H9 (cell line): ENCODE measurements around the gene MBP. TPM values are rescaled to one million over a fixed set of nuclear protein-coding genes. Genes with fewer than 3 reads are reported as not detected.

ENCODE experiments used
- DNase-seq: peaks from one replicate; pipeline ENCODE4 v3.0.0-alpha.2; 2017
- H2AFZ ChIP-seq: one replicate; pipeline ENCODE4 v1.6.1; 2013; ENCODE audit warnings: mild to moderate bottlenecking, low read length, control low read depth, moderate library complexity
- H2AK5ac ChIP-seq: 2 replicates; pipeline ENCODE4 v1.6.1; 2013; ENCODE audit warnings: low read length, control low read depth, mixed read lengths; ENCODE audit not compliant: insufficient read length
- H2BK120ac ChIP-seq: one replicate; pipeline ENCODE4 v1.6.1; 2013; ENCODE audit warnings: low read depth, mild to moderate bottlenecking, low read length, control low read depth, inconsistent platforms; ENCODE audit not compliant: poor library complexity, severe bottlenecking
- H2BK12ac ChIP-seq: 2 replicates; pipeline ENCODE4 v1.6.1; 2013; ENCODE audit warnings: low read length, control low read depth, mixed read lengths, low read depth; ENCODE audit not compliant: insufficient read length
- H2BK15ac ChIP-seq: 2 replicates; pipeline ENCODE4 v1.6.1; 2013; ENCODE audit warnings: low read depth, low read length, control low read depth
- H2BK20ac ChIP-seq: one replicate; pipeline ENCODE4 v1.6.1; 2013; ENCODE audit warnings: low read depth, mild to moderate bottlenecking, low read length, control low read depth, inconsistent platforms; ENCODE audit not compliant: poor library complexity, severe bottlenecking
- H2BK5ac ChIP-seq: 2 replicates; pipeline ENCODE4 v1.6.1; 2013; ENCODE audit warnings: low read length, control low read depth, mixed read lengths; ENCODE audit not compliant: insufficient read length
- H3K14ac ChIP-seq: 2 replicates; pipeline ENCODE4 v1.6.1; 2013; ENCODE audit warnings: low read length, control low read depth; ENCODE audit not compliant: insufficient read depth
- H3K18ac ChIP-seq: 2 replicates; pipeline ENCODE4 v1.6.1; 2013; ENCODE audit warnings: low read depth, mild to moderate bottlenecking, mixed read lengths, low read length, control low read depth; ENCODE audit not compliant: insufficient read length
- H3K23ac ChIP-seq: 2 replicates; pipeline ENCODE4 v1.6.1; 2013; ENCODE audit warnings: low read length, control low read depth, mixed read lengths, low read depth; ENCODE audit not compliant: insufficient read length
- H3K23me2 ChIP-seq: 2 replicates; pipeline ENCODE4 v1.6.1; 2013; ENCODE audit warnings: low read depth, mild to moderate bottlenecking, mixed read lengths, low read length, control low read depth; ENCODE audit not compliant: insufficient read length, poor library complexity, severe bottlenecking
- H3K27ac ChIP-seq: 2 replicates; pipeline ENCODE4 v1.5.1; 2013; ENCODE audit warnings: low read length, control low read depth, mixed read lengths, low read depth; ENCODE audit not compliant: insufficient read length
- H3K27me3 ChIP-seq: 2 replicates; pipeline ENCODE4 v1.6.1; 2013; ENCODE audit warnings: low read length, control low read depth, inconsistent platforms; ENCODE audit not compliant: insufficient read depth
- H3K4ac ChIP-seq: 2 replicates; pipeline ENCODE4 v1.6.1; 2013; ENCODE audit warnings: low read depth, mild to moderate bottlenecking, control low read depth, inconsistent platforms, low read length, moderate library complexity
- H3K4me1 ChIP-seq: 2 replicates; pipeline ENCODE4 v1.6.1; 2013; ENCODE audit warnings: low read length, control low read depth, inconsistent platforms; ENCODE audit not compliant: insufficient read depth
- H3K4me2 ChIP-seq: 2 replicates; pipeline ENCODE4 v1.6.1; 2013; ENCODE audit warnings: low read length, control low read depth, mixed read lengths; ENCODE audit not compliant: insufficient read length, insufficient read depth
- H3K56ac ChIP-seq: 2 replicates; pipeline ENCODE4 v1.6.1; 2013; ENCODE audit warnings: low read depth, mild to moderate bottlenecking, mixed read lengths, low read length, control low read depth; ENCODE audit not compliant: insufficient read length
- H3K79me1 ChIP-seq: 2 replicates; pipeline ENCODE4 v1.6.1; 2013; ENCODE audit warnings: low read depth, mild to moderate bottlenecking, moderate library complexity, low read length, control low read depth, inconsistent platforms; ENCODE audit not compliant: insufficient read depth, poor library complexity, severe bottlenecking
- H3K79me2 ChIP-seq: 2 replicates; pipeline ENCODE4 v1.6.1; 2013; ENCODE audit warnings: low read length, control low read depth, inconsistent platforms; ENCODE audit not compliant: insufficient read depth
- H3K9ac ChIP-seq: 2 replicates; pipeline ENCODE4 v1.6.1; 2013; ENCODE audit warnings: low read length, control low read depth, mixed read lengths; ENCODE audit not compliant: insufficient read length; ENCODE audit errors: extremely low read depth
- H3K9me3 ChIP-seq: one replicate; pipeline ENCODE4 v1.6.1; 2013; ENCODE audit warnings: low read depth, low read length, inconsistent platforms; ENCODE audit not compliant: control insufficient read depth
- H3T11ph ChIP-seq: one replicate; pipeline ENCODE4 v1.6.1; 2013; ENCODE audit warnings: mild to moderate bottlenecking, low read length, control low read depth, inconsistent platforms
- H4K20me1 ChIP-seq: one replicate; pipeline ENCODE4 v1.6.1; 2013; ENCODE audit not compliant: control insufficient read depth, insufficient read length, insufficient read depth
- H4K5ac ChIP-seq: 2 replicates; pipeline ENCODE4 v1.6.1; 2013; ENCODE audit warnings: low read depth, mild to moderate bottlenecking, mixed read lengths, low read length, control low read depth; ENCODE audit not compliant: insufficient read length
- H4K8ac ChIP-seq: replicated peaks from 2 replicates; pipeline ENCODE4 v1.6.1; 2013; ENCODE audit warnings: low read length, control low read depth, mixed read lengths, low read depth; ENCODE audit not compliant: insufficient read length
- H4K91ac ChIP-seq: 2 replicates; pipeline ENCODE4 v1.6.1; 2013; ENCODE audit warnings: low read depth, mild to moderate bottlenecking, moderate library complexity, mixed read lengths, low read length, control low read depth; ENCODE audit not compliant: insufficient read length
- H3K27ac Mint-ChIP-seq, 3 experiments: 2 replicates in 2 of 3; 3 replicates in 1 of 3; pipeline ENCODE4 v1.8.0; 2020 to 2021; ENCODE audit warnings: mixed read lengths in 3 of 3, mild to moderate bottlenecking in 1 of 3, moderate library complexity in 1 of 3
- H3K27me3 Mint-ChIP-seq: 2 replicates; pipeline ENCODE4 v1.8.0; 2021; ENCODE audit warnings: low read depth, mild to moderate bottlenecking, moderate library complexity, mixed read lengths
- H3K36me3 Mint-ChIP-seq, 3 experiments: 2 replicates in 2 of 3; 3 replicates in 1 of 3; pipeline ENCODE4 v1.8.0; 2020 to 2021; ENCODE audit warnings: low read depth in 3 of 3, mixed read lengths in 3 of 3; ENCODE audit not compliant: insufficient read depth in 1 of 3
- H3K4me1 Mint-ChIP-seq, 2 experiments: 2 replicates each; pipeline ENCODE4 v1.8.0; 2020; ENCODE audit warnings: mixed read lengths in 2 of 2
- H3K4me3 Mint-ChIP-seq, 2 experiments: 2 replicates in 1 of 2; 3 replicates in 1 of 2; pipeline ENCODE4 v1.8.0; 2020 to 2021; ENCODE audit warnings: mild to moderate bottlenecking in 2 of 2, mixed read lengths in 2 of 2, moderate library complexity in 1 of 2
- H3K9me3 Mint-ChIP-seq, 2 experiments: 2 replicates in 1 of 2; 3 replicates in 1 of 2; pipeline ENCODE4 v1.8.0; 2020; ENCODE audit warnings: mild to moderate bottlenecking in 2 of 2, mixed read lengths in 2 of 2, moderate library complexity in 1 of 2
- WGBS: extraction: QIAGEN DNeasy Blood & Tissue Kit; methylation state at CpG from one replicate; pipeline ENCODE4 v1.1.7; 2013; ENCODE audit warnings: missing lambda C conversion rate, low lambda C conversion rate, mixed read lengths; ENCODE audit not compliant: insufficient read length; ENCODE audit errors: extremely low coverage; 5-methylcytosine and 5-hydroxymethylcytosine counted together
- total RNA-seq: library from RNA; stranded (reverse); gene quantifications from 2 replicates; pipeline ENCODE4 v1.2.1, GENCODE V29; 2021
- TF ChIP-seq, protein P1 (sequence below): fragments of 200-600 bp; sonication (generic); conservative IDR thresholded peaks from 3 replicates; pipeline ENCODE4 v1.8.0; 2021; ENCODE audit warnings: antibody characterized with exemption, mild to moderate bottlenecking

Gene MBP
- total RNA-seq, 1 experiment from 2014 or later, result 8.6 TPM

DNA sequence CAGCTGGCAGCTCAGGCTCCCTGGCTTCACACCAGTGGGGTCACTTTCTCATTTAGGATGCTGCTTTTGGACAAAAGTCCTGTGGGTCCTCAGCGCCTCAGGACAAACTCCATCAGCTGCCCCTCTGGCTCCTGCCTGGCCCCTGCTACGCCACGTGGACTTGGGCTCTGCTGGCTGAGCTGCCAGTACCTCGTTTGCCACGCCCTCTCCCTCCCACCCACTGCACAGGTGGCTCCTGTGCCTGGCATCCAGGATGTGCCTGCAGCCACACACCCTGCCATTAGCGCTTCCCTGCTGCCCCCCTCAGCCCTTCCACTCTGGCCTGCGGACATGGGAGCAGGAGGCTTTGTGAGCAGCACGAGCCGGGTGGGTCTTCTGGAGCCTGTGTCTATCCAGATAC lies 191.3 kb downstream of the MBP start:
- H3K4ac ChIP-seq, result no peak overlapping the region
- H2BK120ac ChIP-seq, result no peak overlapping the region
- no peaks in the 10 kb centered on the region for H3K23me2 ChIP-seq
- H3K56ac ChIP-seq, result no peak overlapping the region
- no peak overlapping the region for H3K4me3 Mint-ChIP-seq
- peaks cover 0 to 6% of the 10 kb centered on the region in 2 experiments; a peak in 2 of 5 replicates for H3K9me3 Mint-ChIP-seq
- no peaks in the 10 kb centered on the region for H3K9me3 ChIP-seq
- no peak overlapping the region for H3T11ph ChIP-seq
- H3K18ac ChIP-seq, result no peak overlapping the region
- H3K9ac ChIP-seq, result no peak overlapping the region
- H3K79me1 ChIP-seq, result no peaks in the 10 kb centered on the region
- H2AFZ ChIP-seq, result no peak overlapping the region
- peaks cover 20 to 33% (median 23%) of the 10 kb centered on the region in 3 experiments for H3K36me3 Mint-ChIP-seq
- no peaks in the 10 kb centered on the region for H4K20me1 ChIP-seq
- H2BK12ac ChIP-seq, result no peak overlapping the region
- no peak overlapping the region for H3K27ac ChIP-seq
- H3K4me1 ChIP-seq, result no peaks in the 10 kb centered on the region
- no peak overlapping the region for H3K14ac ChIP-seq
- DNase-seq, result no peak
- H3K4me2 ChIP-seq, result no peak overlapping the region
- H3K27me3 ChIP-seq, result no peaks in the 10 kb centered on the region
- no peak overlapping the region for H4K91ac ChIP-seq
- H2BK20ac ChIP-seq, result no peak overlapping the region
- WGBS, result no CpG with 5 or more reads among the region's 9 CpGs
- no peaks in the 10 kb centered on the region for H3K27me3 Mint-ChIP-seq
- H2BK5ac ChIP-seq, result no peak overlapping the region
- no peak overlapping the region for H2BK15ac ChIP-seq
- no peaks in the 10 kb centered on the region for H3K79me2 ChIP-seq
- no peaks in the 10 kb centered on the region for H3K4me1 Mint-ChIP-seq
- H4K8ac ChIP-seq, result no peak overlapping the region
- no peak overlapping the region for H4K5ac ChIP-seq
- H3K27ac Mint-ChIP-seq, result no peak overlapping the region
- H3K23ac ChIP-seq, result no peak overlapping the region
- TF ChIP-seq, protein P1, sequence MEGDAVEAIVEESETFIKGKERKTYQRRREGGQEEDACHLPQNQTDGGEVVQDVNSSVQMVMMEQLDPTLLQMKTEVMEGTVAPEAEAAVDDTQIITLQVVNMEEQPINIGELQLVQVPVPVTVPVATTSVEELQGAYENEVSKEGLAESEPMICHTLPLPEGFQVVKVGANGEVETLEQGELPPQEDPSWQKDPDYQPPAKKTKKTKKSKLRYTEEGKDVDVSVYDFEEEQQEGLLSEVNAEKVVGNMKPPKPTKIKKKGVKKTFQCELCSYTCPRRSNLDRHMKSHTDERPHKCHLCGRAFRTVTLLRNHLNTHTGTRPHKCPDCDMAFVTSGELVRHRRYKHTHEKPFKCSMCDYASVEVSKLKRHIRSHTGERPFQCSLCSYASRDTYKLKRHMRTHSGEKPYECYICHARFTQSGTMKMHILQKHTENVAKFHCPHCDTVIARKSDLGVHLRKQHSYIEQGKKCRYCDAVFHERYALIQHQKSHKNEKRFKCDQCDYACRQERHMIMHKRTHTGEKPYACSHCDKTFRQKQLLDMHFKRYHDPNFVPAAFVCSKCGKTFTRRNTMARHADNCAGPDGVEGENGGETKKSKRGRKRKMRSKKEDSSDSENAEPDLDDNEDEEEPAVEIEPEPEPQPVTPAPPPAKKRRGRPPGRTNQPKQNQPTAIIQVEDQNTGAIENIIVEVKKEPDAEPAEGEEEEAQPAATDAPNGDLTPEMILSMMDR, result no peak
- no peak overlapping the region for H2AK5ac ChIP-seq
